K562 (cell line): ENCODE results near the gene AGTR1. TPM values are rescaled to one million over a fixed set of nuclear protein-coding genes. Genes with fewer than 3 reads are reported as not detected.
A peak's percentile ranks its signal among the peaks of the same experiment; 100 is the strongest.

Experiments
- ATAC-seq: fragments of 200-7000 bp; cut with Tn5 transposase; 3 replicates; pipeline ENCODE4 v1.9.1; 2020; ENCODE audit warnings: moderate library complexity
- BruUV-seq: library from RNA; stranded (reverse); fragments of 400-500 nt; replicated peaks from 2 replicates; lab custom pipeline; 2021; lab: Mats Ljungman, UMichigan
- CTCF ChIA-PET: fragments of 300-600 bp; formaldehyde crosslinking; extraction: SDS; loops from one replicate; lab custom pipeline; 2021; ENCODE audit warnings: low intra/inter-chr PET ratio; lab: Yijun Ruan, JAX
- POLR2A ChIA-PET: fragments of 300-600, 350-650 bp; sonication (Branson Sonifier 250); formaldehyde crosslinking; extraction: SDS; loops from one replicate; lab custom pipeline; 2021; ENCODE audit warnings: antibody characterized with exemption, inconsistent platforms; lab: Yijun Ruan, JAX
- DNase-seq, 4 experiments: peaks; one replicate each; pipeline versions ENCODE4 v3.0.0 to v3.0.0-alpha.2; 2011 to 2018; ENCODE audit warnings: low spot score in 3 of 4, mixed read lengths in 3 of 4; ENCODE audit errors: extremely low read depth in 1 of 4
- FAIRE-seq: peaks from 2 replicates; lab custom pipeline; 2011; peaks lifted over from hg19 to GRCh38; lab: Jason Lieb, UNC
- H2AFZ ChIP-seq: 2 replicates; pipeline ENCODE4 v1.6.0; 2011; ENCODE audit warnings: low read depth, low read length, control low read depth, inconsistent platforms
- H3K27ac ChIP-seq: fragments of 200-600 bp; 3 replicates; pipeline ENCODE4 v1.8.0; 2011; ENCODE audit warnings: low read depth, mild to moderate bottlenecking, control low read depth, inconsistent platforms, low read length, moderate library complexity, mixed read lengths; ENCODE audit errors: extremely low read depth
- H3K27me3 ChIP-seq, 2 experiments: fragments of 300-600 bp in 1 of 2; 2 replicates in 1 of 2; 3 replicates in 1 of 2; pipeline versions ENCODE4 v1.6.0 to v1.8.0; 2011; ENCODE audit warnings: inconsistent platforms in 2 of 2, low read length in 2 of 2, mild to moderate bottlenecking in 1 of 2, mixed read lengths in 1 of 2, moderate library complexity in 1 of 2; ENCODE audit not compliant: control insufficient read depth in 2 of 2, insufficient read depth in 2 of 2
- H3K36me3 ChIP-seq: fragments of 300-600 bp; 3 replicates; pipeline ENCODE4 v1.8.0; 2011; ENCODE audit warnings: mild to moderate bottlenecking, low read length, inconsistent platforms; ENCODE audit not compliant: control insufficient read depth, insufficient read depth
- H3K4me1 ChIP-seq, 2 experiments: fragments of 200-600 bp in 1 of 2; replicated peaks in 1 of 2; 2 replicates in 1 of 2; 3 replicates in 1 of 2; pipeline versions ENCODE4 v1.5.1 to v1.8.0; 2011; ENCODE audit warnings: inconsistent platforms in 2 of 2, low read length in 2 of 2, mild to moderate bottlenecking in 1 of 2, mixed read lengths in 1 of 2, moderate library complexity in 1 of 2; ENCODE audit not compliant: control insufficient read depth in 2 of 2, insufficient read depth in 2 of 2
- H3K4me2 ChIP-seq: 2 replicates; pipeline ENCODE4 v1.6.1; 2011; ENCODE audit warnings: low read length, control low read depth, inconsistent platforms, mixed read lengths; ENCODE audit not compliant: insufficient read depth
- H3K4me3 ChIP-seq: fragments of 200-600 bp; sonication (generic), shearing (Covaris generic); 2 replicates; pipeline ENCODE4 v1.5.1; 2016; ENCODE audit warnings: control low read depth, inconsistent platforms
- H3K79me2 ChIP-seq: fragments of 200-600 bp; 3 replicates; pipeline ENCODE4 v1.8.0; 2011; ENCODE audit warnings: low read length, inconsistent platforms; ENCODE audit not compliant: control insufficient read depth, insufficient read depth
- H3K9ac ChIP-seq, 2 experiments: 2 replicates each; pipeline versions ENCODE4 v1.6.0 to v1.6.1; 2011; ENCODE audit warnings: low read depth in 2 of 2, low read length in 2 of 2, control low read depth in 1 of 2, inconsistent platforms in 1 of 2, mild to moderate bottlenecking in 1 of 2, mixed read lengths in 1 of 2; ENCODE audit not compliant: insufficient read depth in 1 of 2
- H3K9me1 ChIP-seq: one replicate; pipeline ENCODE4 v1.6.0; 2011; ENCODE audit warnings: inconsistent platforms, mild to moderate bottlenecking, low read length, moderate library complexity; ENCODE audit not compliant: control insufficient read depth, insufficient read depth
- H3K9me3 ChIP-seq: replicated peaks from 2 replicates; pipeline ENCODE4 v1.5.1; 2011; ENCODE audit warnings: low read depth, low read length, inconsistent platforms; ENCODE audit not compliant: control insufficient read depth, insufficient read depth
- H4K20me1 ChIP-seq: replicated peaks from 2 replicates; pipeline ENCODE4 v1.6.1; 2011; ENCODE audit warnings: low read length, inconsistent platforms, mixed read lengths; ENCODE audit not compliant: control insufficient read depth, insufficient read depth
- CBX5 ChIP-seq: IDR thresholded peaks from 2 replicates; pipeline ENCODE4 v1.6.1; 2014; ENCODE audit warnings: low read depth, borderline replicate concordance
- HLTF ChIP-seq: fragments of 450-650 bp; IDR thresholded peaks from 2 replicates; pipeline ENCODE4 v1.6.1; 2016
- LCOR ChIP-seq: sonication (generic); formaldehyde crosslinking; IDR thresholded peaks from 2 replicates; pipeline ENCODE4 v1.8.0; 2022; ENCODE audit warnings: mild to moderate bottlenecking, missing genetic modification reagents
- MAFF ChIP-seq: IDR thresholded peaks from 2 replicates; pipeline ENCODE4 v1.6.1; 2012; ENCODE audit warnings: low read length, improper control_type of control experiment
- MBD2 ChIP-seq: sonication (generic); IDR thresholded peaks from 2 replicates; pipeline ENCODE4 v1.6.1; 2016; ENCODE audit warnings: low read depth, borderline replicate concordance
- PHTF2 ChIP-seq: fragments of 250-450 bp; sonication (Bioruptor Pico); IDR thresholded peaks from 2 replicates; pipeline ENCODE4 v1.5.0; 2021; ENCODE audit warnings: mild to moderate bottlenecking
- PTBP1 ChIP-seq: fragments of 200-400 bp; formaldehyde crosslinking; IDR thresholded peaks from 2 replicates; pipeline ENCODE4 v1.6.1; 2017; ENCODE audit warnings: low read depth, low read length
- RB1 ChIP-seq: fragments of 450-650 bp; IDR thresholded peaks from 2 replicates; pipeline ENCODE4 v1.6.1; 2017; ENCODE audit warnings: low read depth, mild to moderate bottlenecking
- SETDB1 ChIP-seq: IDR thresholded peaks from one replicate; pipeline ENCODE4 v1.6.1; 2012; ENCODE audit warnings: low read length, control low read depth, inconsistent platforms
- ZNF445 ChIP-seq: fragments of 250-450 bp; sonication (Bioruptor Pico); IDR thresholded peaks from 2 replicates; pipeline ENCODE4 v1.4.0; 2020; ENCODE audit warnings: low read depth, mild to moderate bottlenecking, moderate library complexity
- ZNF696 ChIP-seq: fragments of 250-450 bp; sonication (Bioruptor Pico); conservative IDR thresholded peaks from 2 replicates; pipeline ENCODE4 v1.4.0; 2020; ENCODE audit warnings: mild to moderate bottlenecking, moderate library complexity
- WGBS: fragments of 100-300 bp; shearing (Covaris generic); methylation state at CpG from one replicate; pipeline ENCODE4 v1.1.6; 2016; ENCODE audit warnings: low coverage, mixed read lengths; ENCODE audit not compliant: insufficient coverage; ENCODE audit errors: missing lambda C conversion rate; 5-methylcytosine and 5-hydroxymethylcytosine counted together
- in situ Hi-C: fragments of 300-500 bp; cut with MboI; formaldehyde crosslinking; loops from 4 replicates; pipeline ENCODE4 v1.15.0; 2018; ENCODE audit warnings: inconsistent platforms, mixed read lengths
- intact Hi-C: fragments of 100-400 bp; cut with micrococcal nuclease; formaldehyde crosslinking; loops from 2 replicates; pipeline ENCODE4 v1.14.2; 2022
- polyA plus RNA-seq, 8 experiments: library from polyadenylated mRNA; depleted of rRNA in 4 of 8; stranded (reverse) in 5 of 8; unstranded in 3 of 8; fragments of >200 nt; fragmentation: Nextera tagmentation in 2 of 8; fragmentation: Illumina TruSeq in 1 of 8; extraction: Ambion mirVana in 2 of 8; extraction: Trizol in 1 of 8; gene quantifications; 2 replicates each; pipeline versions ENCODE4 v1.2.1 to v1.2.3, GENCODE V29; 2011 to 2014; ENCODE audit warnings: inconsistent platforms in 1 of 8, missing spikeins in 1 of 8
- total RNA-seq, 7 experiments: library from RNA; depleted of rRNA in 6 of 7; stranded (reverse); fragments of >200 nt in 6 of 7; fragmentation: Illumina TruSeq in 2 of 7; extraction: Trizol in 2 of 7; gene quantifications; 2 replicates each; pipeline versions ENCODE4 v1.2.1 to v1.2.3, GENCODE V29; 2011 to 2021; ENCODE audit warnings: low replicate concordance in 1 of 7
- TF ChIP-seq, protein P1 (sequence below): IDR thresholded peaks from 2 replicates; pipeline ENCODE4 v1.6.1; 2012; ENCODE audit warnings: low read depth, low read length, improper control_type of control experiment, borderline replicate concordance
- TF ChIP-seq, protein P2 (sequence below): fragments of 450-650 bp; IDR thresholded peaks from 2 replicates; pipeline ENCODE4 v1.6.1; 2016; ENCODE audit warnings: antibody characterized with exemption
- TF ChIP-seq, protein P3 (sequence below): sonication (generic); formaldehyde crosslinking; IDR thresholded peaks from 2 replicates; pipeline ENCODE4 v1.8.0; 2022; ENCODE audit warnings: missing genetic modification reagents, mild to moderate bottlenecking, borderline replicate concordance

The AGTR1 gene
- total and polyA plus RNA-seq, 9 of the 15 experiments (the other 6 are each of a cell fraction or from before 2014, with no cell fraction given) = not detected

DNA sequence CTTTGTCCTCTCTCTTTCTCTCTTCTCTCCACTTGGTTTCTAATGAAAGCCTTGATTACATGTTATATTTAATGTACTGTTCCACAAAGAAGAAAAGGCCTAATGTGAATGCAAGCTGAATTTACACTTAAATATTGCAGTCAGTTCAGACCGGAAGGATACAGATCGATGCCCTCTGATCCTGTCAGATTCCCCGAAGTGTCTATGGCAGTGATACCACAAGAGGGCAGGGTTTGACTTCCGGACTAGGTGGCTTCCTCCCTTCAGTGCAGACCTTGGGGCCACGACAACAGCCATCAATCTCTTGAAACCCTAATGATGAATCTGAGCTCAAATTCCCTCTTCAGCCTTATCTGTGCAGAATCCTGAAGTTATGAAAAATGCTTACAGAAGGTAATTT lies 29.5 kb downstream of the AGTR1 start:
- 4% methylated on average over 5 of the region's 5 CpGs for WGBS
- POLR2A ChIA-PET = interaction anchor here (1.0 kb wide), 1 partner anchor 15 kb away, joined by 3 read pairs; no protein-coding TSS in a partner anchor
- DNase-seq (peak in 1 of 4 experiments; percentile 0), FAIRE-seq (no peak), ATAC-seq (no peak)
- Histone ChIP-seq H3K27me3 (no peaks in the 10 kb centered on the region), H3K79me2 (no peaks in the 10 kb centered on the region), H3K9me1 (no peaks in the 10 kb centered on the region), H3K9ac (no peak overlapping the region), H3K4me2 (no peak overlapping the region), H3K4me1 (no peaks in the 10 kb centered on the region), H2AFZ (no peak overlapping the region), H3K9me3 (no peaks in the 10 kb centered on the region), H3K4me3 (no peak overlapping the region), H3K36me3 (no peaks in the 10 kb centered on the region), H3K27ac (no peak overlapping the region), H4K20me1 (no peaks in the 10 kb centered on the region)
- no TSS peak for BruUV-seq
- intact Hi-C loops (no loop called here), in situ Hi-C loops (no loop called here)
- CTCF ChIA-PET = no interaction called here
- TF ChIP-seq PTBP1 (no peak), CBX5 (no peak), RB1 (no peak), PHTF2 (no peak), MAFF (no peak), SETDB1 (no peak), ZNF445 (CRISPR knock-in tag) (no peak), HLTF (no peak), MBD2 (no peak), LCOR (CRISPR knock-in tag) (no peak), ZNF696 (CRISPR knock-in tag) (no peak)
- TF ChIP-seq, protein P1, sequence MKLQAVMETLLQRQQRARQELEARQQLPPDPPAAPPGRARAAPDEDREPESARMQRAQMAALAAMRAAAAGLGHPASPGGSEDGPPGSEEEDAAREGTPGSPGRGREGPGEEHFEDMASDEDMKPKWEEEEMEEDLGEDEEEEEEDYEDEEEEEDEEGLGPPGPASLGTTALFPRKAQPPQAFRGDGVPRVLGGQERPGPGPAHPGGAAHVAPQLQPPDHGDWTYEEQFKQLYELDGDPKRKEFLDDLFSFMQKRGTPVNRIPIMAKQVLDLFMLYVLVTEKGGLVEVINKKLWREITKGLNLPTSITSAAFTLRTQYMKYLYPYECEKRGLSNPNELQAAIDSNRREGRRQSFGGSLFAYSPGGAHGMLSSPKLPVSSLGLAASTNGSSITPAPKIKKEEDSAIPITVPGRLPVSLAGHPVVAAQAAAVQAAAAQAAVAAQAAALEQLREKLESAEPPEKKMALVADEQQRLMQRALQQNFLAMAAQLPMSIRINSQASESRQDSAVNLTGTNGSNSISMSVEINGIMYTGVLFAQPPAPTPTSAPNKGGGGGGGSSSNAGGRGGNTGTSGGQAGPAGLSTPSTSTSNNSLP = no peak
- TF ChIP-seq, protein P2, sequence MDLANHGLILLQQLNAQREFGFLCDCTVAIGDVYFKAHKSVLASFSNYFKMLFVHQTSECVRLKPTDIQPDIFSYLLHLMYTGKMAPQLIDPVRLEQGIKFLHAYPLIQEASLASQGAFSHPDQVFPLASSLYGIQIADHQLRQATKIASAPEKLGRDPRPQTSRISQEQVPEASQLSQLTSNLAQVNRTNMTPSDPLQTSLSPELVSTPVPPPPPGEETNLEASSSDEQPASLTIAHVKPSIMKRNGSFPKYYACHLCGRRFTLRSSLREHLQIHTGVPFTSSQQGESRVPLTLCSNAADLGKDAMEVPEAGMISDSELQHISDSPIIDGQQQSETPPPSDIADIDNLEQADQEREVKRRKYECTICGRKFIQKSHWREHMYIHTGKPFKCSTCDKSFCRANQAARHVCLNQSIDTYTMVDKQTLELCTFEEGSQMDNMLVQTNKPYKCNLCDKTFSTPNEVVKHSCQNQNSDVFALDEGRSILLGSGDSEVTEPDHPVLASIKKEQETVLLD = no peak
- TF ChIP-seq, protein P3, sequence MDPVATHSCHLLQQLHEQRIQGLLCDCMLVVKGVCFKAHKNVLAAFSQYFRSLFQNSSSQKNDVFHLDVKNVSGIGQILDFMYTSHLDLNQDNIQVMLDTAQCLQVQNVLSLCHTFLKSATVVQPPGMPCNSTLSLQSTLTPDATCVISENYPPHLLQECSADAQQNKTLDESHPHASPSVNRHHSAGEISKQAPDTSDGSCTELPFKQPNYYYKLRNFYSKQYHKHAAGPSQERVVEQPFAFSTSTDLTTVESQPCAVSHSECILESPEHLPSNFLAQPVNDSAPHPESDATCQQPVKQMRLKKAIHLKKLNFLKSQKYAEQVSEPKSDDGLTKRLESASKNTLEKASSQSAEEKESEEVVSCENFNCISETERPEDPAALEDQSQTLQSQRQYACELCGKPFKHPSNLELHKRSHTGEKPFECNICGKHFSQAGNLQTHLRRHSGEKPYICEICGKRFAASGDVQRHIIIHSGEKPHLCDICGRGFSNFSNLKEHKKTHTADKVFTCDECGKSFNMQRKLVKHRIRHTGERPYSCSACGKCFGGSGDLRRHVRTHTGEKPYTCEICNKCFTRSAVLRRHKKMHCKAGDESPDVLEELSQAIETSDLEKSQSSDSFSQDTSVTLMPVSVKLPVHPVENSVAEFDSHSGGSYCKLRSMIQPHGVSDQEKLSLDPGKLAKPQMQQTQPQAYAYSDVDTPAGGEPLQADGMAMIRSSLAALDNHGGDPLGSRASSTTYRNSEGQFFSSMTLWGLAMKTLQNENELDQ (CRISPR knock-in tag) = no peak
